Activated CD4-positive, alpha-beta T cell treated with anti-CD3 and anti-CD28 coated beads for 1 hour (primary cell): ENCODE data around the gene SFMBT1.

ENCODE experiments used
- DNase-seq: peaks from one replicate; pipeline ENCODE4 v3.0.0-alpha.2; 2020

SFMBT1 gene

DNA sequence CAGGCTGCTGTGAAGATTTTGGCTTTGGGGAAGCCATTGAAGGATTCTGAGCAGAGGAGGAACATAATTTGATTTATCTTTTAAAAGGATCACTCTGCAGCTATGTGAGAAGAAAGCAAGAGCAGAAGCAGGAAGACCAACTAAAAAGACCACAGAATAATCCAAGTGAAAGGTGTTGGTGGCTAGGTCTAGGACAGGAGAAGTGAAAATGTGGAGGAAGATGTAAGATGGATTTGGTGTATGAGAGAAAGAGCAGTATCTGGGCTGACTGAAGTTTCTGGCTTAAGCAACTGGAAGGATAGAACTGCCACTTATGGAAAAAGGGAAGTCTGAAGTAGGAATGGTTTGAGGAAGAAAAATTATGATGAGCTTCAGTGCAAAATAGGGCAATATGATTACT is 62.0 kb downstream of the SFMBT1 start:
- no peak for DNase-seq

DNA sequence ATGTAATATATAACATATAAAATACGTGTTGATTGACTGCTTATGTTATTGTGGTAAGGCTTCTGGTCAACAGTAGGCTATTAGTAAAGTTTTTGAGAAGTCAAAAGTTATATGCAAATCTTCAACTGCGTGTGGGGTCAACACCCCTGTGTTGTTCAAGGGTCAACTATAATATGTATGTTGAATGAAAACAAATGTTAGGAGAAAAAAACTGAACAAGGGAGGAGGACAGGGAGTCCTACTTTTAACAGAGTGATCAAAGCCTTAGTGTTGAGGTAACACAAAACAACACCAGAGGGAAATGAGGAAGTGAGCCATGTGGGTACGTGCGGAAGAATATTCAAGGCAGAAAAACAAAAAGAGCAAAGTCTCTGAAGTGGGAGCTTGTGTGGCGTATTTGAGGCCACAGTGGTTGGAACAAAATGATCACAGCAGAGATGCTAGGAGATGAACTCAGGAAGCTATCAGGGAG is 62.5 kb downstream of the SFMBT1 start:
- DNase-seq: peak; percentile 31

DNA sequence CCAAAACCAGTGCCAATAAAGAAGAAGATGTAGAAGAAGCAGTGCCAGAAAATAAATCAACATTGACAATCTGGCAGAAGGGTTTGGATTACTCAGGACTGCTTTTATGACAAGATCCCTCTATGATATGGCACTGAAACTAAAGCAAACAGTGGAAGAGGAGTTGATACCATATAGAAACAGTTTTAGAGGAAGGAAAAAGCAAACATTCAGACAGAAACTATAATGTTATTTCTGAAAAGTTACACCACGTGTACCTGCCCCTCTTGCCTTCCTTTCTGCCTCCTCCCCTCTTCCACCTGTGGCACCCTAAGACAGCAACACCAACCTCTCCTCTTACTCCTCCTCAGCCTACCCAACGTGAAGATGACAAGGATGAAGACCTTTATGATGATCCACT is 63.0 kb downstream of the SFMBT1 start:
- DNase-seq: no peak

DNA sequence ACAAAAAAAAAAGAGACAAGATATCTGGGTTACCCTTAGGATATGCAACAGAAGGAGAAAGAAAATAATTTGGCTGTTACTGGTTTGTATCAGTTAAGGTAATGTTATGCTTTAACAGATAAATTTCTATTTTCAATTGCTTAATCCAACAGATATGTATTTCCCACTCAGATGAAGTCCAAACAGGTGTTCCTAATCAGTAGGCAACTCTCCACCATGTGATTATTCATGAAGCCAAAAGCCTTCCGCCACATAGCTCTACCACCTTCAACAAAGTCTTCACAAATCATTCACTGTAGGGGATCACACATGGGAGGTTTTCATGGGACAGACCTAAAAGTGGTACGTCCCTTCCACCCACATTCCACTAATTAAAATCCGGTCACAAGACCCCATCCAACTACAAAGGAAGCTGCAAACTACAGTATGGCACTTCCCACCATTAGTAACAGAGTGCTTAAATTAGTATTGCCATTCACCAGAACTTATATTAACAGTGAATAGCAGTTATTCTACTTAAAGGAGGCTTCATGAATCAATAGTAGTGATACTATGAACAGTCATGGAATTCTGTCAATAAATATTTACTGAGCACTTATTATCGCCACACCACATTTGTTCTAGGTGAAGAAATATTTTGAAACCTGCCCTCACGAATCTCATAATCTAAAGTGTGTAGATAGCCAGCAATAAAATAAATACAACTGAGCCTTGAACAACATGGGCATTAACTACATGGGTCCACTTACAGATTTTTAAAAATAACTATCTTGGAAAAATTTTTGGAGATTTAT is 66.5 kb downstream of the SFMBT1 start:
- DNase-seq: no peak

DNA sequence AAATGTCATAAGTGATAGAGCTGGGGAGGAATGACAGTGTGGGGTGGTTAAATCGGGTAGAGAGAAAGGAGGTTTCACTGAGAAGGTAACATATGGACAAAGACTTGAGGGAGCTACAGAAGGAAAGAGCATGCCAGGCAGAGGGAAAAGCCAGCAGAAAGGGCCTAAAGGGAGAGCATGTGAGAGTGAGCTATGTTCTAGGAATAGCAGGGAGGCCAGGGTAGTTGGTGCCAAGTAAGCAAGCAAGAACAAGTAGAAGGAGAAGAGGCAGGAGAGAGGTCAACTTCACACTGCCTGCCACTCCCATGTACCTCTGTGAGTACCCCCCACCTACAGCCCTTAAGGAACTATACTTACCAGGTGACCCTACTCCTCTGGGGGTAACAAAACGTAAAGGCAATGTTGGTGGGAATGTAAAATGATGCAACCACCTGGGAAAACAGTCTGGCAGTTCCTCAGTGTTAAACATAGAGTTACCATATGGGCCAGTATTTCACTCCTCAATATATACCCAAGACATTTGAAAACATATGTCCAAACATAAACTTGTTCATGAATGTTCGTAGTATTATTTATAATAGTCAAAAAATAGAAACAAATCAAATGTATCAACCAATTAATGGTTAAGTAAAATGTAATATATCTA is 67.6 kb downstream of the SFMBT1 start:
- DNase-seq: no peak

DNA sequence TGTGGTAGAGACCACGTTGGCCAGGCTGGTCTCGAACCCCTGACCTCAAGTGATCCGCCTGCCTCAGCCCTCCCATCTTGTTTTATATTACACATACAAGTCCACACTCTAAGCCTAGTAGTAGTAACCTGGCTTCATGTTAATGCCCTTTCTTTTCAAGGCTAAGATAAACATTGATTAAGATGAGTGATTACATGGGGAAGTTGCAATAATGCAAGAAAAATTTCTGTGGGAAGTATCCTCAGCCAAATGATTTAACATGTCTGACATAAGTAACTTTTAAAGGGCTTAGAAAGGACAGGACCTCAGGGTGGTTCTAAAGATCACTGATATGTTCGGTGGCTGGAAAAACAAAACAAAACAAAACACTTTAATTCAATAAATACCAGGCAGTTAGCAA is 72.1 kb downstream of the SFMBT1 start:
- DNase-seq: no peak

DNA sequence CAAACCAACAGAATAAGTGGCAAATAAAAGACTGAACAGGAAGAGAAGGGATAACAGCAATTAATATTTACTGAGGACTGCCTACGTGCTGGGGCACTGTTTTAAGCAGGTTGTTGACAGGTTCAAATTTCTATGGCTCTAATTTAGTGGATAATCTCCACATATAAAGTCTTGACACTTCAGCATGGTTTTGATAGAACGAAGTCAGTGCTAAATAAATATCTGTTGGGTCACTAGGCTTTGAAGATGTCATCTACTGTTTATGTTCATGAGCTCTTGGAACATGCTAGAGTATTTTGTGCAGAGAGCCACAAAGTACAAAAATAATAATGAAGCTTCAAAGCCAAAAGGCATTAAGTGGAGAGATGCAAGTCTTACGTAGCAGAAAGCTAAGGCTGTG is 74.0 kb downstream of the SFMBT1 start:
- no peak for DNase-seq

DNA sequence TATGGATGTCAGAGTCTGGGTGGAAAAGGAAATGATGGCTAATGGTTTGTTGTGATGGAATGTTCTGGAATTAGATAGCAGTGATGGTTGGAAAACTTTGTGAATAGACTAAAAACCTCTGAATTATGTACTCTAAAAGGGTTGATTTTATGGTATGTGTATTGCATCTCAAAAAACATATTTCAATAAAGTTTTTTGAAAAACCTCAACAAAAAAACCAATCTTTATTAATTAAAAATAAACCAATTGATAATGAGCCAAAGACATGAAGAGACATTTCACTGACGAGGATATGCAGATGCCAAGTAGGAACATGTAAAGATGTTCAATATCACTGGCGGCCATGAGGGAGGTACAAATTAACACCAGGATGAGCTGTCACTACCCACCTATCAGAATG is 78.5 kb downstream of the SFMBT1 start:
- DNase-seq: no peak

DNA sequence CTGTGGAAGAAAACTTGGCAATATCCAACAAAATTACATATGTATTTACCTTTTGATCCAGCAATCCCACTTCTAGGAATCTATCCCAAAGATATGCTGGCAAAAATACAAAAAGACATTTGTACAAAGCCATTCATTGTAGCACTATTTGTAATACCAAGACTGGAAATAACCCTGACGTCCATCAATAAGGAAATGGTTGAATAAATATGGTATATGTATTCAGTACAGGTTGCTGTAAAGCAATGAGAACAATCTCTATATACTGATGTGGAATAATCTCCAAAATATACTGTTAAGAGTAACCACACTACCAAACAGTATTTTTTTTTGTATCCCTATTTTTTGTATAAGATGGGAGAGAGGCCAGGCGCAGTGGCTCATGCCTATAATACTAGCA is 83.7 kb downstream of the SFMBT1 start:
- no peak for DNase-seq

DNA sequence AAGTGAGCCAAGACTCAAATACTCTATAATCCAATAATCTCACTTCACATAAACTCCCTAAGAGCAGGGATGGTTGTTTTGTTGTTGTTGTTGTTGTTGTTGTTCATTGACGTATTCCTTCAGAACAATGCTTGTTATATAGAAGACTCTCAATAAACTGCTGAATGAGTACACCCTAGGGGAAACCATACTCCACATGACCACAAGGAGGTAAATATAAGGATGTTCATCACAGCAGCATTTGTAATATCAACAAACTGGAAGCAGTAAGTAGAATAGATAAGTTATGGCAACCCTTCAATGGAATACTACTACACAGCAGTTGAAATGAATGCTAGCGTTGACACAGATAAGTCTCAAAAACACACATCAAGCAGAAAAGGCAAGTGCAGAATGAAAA is 86.1 kb downstream of the SFMBT1 start:
- DNase-seq: no peak

DNA sequence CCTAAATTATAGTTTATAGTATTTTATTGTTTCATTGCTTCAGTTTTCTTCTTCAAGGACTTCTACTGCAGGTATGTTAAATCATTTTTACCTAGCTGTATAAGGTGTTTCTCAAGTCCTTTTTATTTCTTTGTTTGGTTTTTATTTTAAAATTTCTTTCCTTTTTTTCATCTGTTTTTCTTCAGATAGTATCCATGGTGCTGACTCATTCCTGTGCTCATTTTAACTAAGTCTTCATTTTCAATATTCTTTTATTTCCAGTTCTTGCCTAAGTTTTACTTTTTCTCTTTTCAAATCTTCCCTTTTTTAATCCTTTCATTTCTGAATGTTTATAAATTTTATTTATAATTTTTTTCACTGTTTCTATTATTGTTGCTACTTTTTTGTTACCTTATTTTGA is 106.3 kb downstream of the SFMBT1 start:
- no peak for DNase-seq

DNA sequence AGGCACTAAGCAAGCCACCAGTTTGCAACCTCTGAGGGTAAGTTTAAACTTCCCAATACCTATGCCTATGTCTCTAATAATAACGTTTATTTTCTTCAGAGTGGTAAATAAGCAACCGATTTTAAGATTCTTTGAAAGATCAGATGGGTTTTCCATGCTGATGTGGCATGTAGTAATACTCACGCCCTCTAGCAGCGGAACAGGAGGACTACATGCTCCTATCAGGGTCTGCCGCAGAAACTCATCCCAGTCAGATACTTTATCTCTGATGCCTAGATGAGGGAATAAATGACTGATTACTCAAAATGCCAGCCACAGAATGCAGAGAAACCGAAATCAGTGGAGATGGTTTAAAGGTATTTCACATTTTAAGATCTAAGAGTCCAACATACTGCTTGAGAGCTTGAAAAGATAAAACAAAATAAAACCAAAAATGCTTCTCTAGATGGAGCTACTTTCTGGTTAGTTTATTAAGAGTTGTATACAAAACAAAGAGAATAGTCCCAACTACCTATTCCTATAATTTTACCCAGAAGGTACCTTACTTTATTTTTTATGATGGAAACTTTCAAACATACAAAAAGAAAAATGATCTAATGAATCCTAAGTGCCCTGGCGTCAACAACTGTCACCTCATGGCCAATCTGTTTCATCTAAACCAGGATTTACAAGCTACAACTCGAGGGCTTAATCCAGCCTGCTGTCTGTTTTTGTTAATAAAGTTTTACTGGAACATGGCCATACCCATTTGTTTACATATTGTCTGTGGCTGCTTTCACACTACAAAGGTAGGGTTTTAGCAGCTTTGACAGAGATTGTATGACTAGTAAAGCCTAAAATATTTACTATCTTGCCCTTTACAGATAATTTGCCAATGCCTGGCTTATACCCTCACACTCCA is 111.0 kb downstream of the SFMBT1 start:
- DNase-seq: peak; percentile 38

DNA sequence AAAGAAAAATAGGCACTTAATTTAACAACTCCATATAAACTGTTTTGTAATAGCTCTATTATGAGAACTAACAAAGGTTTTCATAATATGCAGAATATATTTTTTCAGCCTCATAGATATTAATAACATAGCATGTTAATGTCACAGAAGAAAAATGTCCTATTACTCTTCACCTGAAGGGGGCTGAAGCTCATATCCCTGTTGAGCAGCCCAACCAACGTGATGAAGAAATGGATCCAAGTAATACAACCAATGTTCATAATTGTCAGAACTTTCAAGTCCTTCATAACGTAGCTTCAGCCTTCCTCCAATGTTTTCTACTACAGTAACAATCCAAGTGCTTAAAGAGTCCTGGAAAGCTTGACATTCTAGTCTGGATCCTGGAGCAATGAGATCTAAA is 114.0 kb downstream of the SFMBT1 start:
- DNase-seq: no peak

DNA sequence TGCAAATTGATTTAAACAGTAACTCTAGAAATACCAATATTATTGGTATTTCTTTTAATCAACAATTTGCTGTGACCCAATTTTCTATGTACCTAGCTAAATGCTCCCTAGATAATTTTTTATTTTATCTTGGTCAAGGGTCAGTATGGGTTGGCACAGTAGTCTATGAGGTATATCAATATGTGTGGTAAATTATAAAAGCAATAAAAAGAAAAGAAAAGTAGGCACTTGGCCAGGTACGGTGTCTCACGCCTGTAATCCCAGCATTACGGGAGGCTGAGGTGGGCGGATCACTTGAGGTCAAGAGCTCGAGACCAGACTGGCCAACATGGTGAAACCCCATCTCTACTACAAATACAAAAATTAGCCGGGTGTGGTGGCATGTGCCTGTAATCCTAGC is 114.5 kb downstream of the SFMBT1 start:
- no peak for DNase-seq

DNA sequence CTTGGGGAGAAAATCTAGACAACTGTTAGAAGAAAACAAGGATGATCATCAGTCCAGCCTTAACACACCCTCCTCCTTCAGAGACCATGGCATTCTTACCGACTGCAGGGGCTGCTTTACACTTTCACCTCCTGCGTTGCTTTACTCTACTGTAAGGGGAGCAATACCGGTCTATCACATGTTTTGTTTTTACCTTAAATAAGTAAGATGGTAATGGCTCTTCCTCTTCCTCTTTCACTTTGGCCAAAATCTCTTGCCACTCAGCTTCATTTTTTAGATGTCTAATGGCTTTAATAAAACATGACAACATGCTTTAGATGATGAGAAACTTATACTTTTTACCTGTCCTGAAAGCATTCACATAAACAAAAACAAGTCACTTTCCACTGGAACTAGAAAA is 115.1 kb downstream of the SFMBT1 start:
- DNase-seq: no peak

DNA sequence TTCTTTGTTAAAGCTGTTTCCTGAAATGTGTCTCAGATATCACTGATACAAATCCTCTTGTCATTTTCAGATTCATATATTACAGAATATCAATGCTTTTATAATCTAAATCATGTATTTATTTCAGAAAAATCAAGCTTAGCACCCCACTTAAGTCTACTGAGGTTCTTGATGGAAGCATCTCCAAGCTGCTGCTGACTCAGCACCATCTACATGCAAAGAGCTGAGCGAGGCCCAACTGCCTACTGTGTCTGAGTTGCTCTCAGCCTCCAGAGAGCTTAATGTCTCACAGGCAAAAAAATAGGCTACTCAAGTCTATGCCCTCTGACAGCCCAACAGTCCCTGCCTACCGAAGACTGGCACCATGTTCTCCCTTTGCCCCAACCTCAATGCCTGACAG is 119.3 kb downstream of the SFMBT1 start:
- DNase-seq: no peak

DNA sequence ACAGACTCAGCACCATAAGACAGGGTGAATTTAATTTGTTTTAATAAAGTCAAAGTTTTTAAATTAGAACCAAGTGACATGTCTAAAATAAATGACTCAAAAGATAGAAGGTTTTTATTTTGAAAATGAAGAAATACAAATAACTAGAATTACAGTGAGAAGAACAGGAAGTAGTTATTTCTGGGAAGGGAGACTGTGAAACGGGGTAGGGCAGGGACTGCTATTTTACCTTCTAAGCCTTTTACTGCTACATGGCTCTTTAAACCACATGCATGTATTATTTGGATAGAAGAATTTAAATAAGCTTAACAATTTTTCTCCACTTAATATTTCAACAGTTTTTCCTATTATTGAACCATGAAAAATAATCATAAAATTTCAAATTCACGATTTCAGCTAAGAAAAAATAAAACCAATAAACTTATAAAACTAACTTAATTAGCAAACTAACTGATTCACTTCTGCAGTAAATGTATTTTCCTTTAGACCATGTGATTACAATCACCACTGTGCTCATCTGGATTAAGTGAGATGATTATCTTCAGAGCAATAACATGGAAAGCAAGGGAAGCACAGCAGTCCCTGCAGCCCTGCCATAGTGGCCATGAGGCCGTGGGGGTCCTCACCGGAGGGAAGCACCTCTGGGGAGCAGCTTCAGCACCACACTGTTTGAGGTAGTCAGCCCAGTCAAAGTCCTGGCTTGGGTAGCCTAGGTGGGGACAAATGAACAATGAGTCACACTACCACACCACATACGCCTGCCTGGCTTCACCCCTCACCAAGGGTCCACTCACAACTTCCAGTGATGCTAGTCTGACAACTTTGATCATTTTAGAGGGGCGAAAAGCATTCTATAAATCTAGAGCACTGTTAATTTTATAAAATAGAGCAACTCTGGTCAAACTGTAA is 120.2 kb downstream of the SFMBT1 start:
- no peak for DNase-seq

DNA sequence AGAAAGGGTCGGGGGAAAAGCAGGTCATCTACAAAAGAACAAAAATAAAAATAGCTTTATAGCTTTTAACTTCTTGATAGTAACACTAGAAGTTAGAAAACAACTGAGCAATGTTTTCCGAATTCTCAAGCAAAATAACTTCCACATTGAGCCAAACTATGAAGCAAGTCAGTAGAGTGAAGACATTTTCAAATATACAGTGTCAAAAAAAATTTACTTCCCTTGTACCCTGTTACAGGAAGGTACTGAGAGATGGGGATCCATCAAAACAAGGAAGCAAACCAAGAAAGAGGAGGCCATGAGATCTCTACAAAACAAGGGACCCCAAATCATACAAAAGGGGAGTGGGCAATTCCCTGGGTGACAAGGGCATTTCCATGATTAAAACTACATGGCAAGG is 121.9 kb downstream of the SFMBT1 start:
- no peak for DNase-seq

DNA sequence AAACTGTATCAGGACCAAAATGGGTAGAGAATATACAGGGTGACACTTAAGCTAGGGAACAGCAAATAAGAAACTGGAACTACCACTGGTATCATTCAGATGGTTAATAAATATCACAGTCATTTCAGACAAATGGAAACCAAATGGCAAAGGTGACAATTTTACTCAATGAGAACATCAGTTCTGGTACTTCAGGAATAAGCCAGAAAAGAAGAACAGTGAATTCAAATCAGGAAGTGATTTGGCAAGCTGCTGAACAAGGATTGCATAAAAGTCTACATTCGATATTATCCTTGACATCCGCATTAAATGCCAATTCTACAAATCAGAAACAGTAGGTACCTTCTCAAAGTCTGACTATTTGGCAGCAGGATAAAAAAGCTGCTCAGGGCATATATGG is 125.0 kb downstream of the SFMBT1 start:
- no peak for DNase-seq

DNA sequence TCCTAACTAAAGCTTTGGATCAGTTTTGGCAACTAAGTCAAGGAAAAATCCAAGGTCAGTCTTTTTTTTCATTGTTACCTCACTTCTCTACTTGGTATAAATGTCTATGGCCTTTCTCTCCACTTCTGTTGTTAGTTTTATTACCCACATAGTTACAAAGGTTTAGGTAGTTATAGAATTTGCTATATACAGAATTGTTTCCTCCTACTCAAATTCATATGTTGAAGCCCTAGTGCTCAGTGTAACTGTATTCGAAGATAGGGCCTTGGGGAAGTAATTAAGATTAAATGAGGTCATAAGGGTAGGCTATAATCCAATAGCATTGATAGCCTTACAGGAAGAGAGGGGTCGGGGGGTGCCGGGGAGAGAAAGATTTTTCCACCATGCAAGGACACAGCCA is 128.8 kb downstream of the SFMBT1 start:
- no peak for DNase-seq

DNA sequence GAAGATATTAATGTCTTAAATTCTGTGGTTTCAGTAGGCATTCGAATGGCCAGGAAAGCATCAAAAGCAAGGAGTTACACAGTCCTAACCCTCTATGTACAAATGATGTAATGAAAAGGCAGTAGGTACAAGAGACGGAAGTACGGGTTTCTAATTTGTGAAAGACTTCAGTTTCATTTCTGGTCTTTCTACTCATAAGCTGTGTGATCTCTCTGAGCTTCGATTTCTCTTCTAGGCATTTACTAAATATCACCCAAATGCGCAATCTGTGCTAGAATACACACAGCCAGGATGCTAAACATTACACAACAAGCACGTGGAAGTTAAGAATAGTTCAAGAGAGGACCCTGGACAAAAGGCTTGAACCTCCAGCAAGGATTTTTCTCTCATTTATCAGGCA is 130.6 kb downstream of the SFMBT1 start:
- DNase-seq: no peak

DNA sequence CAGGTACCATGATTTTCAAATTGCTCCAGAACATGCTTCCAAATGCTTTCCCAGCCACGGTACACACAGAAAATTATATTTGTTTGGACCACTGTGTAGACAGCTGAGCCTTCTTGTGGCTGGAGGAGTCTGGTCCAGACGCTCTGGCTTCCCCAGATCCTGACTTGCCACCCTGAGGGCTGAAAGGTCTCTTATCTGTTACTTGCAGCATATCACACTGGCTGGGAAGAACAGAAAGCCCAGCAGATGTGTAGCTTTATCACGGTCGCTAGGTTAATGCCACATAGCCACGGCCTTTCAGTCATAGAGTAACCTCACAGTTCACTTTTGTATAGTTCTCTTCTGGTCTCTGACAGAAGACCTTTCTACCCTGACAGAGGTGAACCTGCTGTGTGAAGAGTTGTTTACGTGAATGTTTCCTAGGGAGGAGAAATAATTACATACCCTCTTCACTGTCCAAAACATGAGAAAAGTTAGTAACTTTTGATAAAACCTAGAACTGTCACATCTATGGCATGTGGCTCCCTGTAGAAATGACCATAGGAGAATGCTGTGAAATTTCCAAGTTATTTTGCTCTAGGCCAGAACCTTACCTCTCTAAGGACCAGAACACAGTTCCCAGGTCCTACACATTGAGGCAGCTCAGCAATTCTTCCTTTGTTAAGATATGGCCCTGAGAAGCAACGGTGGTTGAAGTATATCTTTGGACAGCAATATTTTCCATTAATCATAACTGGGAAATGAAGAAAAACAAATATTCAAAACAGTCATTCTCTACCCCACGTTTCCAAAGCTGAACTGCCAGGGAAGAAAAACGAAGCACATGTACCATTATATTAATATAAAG is 132.8 kb downstream of the SFMBT1 start:
- no peak for DNase-seq
